ENCODE results near the gene NFIC. TPM values are rescaled to one million over a fixed set of nuclear protein-coding genes. Genes with fewer than 3 reads are reported as not detected.

Gene NFIC
- total RNA-seq, 1 experiment from 2014 or later, result 8.0 TPM

DNA sequence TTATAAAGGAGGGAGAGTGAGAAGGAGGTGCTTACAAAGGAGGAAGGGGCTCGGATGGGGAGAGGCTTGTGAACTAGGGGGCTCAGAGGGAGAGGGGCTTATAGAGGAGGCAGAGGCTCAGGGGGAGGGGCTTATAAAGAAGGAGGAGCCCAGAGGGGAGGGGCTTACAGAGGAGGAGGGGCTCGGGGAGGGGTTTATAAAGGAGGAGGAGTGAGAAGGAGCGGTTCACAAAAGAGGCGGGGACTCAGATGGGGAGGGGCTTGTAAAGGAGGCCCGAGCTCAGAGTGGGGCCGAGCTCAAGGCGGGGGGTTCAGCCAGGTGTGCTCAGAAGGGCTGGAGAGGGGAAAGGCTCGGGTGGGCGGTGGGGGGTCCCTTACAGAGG, 113.4 kb downstream of the NFIC start:
- no peaks in the 10 kb centered on the region; a peak in 1 of 7 replicates for H3K36me3 Mint-ChIP-seq (ENCODE audit: insufficient read depth in 1 of 3, low read depth in 3 of 3)
- H2BK5ac ChIP-seq (ENCODE audit: insufficient read length, low read length), result no peak overlapping the region
- no peak overlapping the region for H2BK15ac ChIP-seq (ENCODE audit: low read depth, low read length)
- H3K23ac ChIP-seq (ENCODE audit: insufficient read length, low read depth, low read length), result no peak overlapping the region
- 0 out of 5 replicates have a peak overlapping the region, but pooled peaks of 1 of the 2 experiments have one; percentile 44 for H3K4me3 Mint-ChIP-seq
- H3K9ac ChIP-seq (ENCODE audit: extremely low read depth, insufficient read length, low read length), result no peak overlapping the region
- DNase-seq, result peak; percentile 71
- no peak overlapping the region for H3K27ac Mint-ChIP-seq
- no peaks in the 10 kb centered on the region for H3K79me1 ChIP-seq (ENCODE audit: insufficient read depth, low read depth, low read length, poor library complexity, severe bottlenecking)
- H2BK12ac ChIP-seq (ENCODE audit: insufficient read length, low read depth, low read length), result no peak overlapping the region
- peaks cover 8 to 23% of the 10 kb centered on the region in 2 experiments for H3K4me1 Mint-ChIP-seq
- no peaks in the 10 kb centered on the region for H3K27me3 ChIP-seq (ENCODE audit: insufficient read depth, low read length)
- WGBS (ENCODE audit: extremely low coverage, insufficient read length, low lambda C conversion rate), result no CpG with 5 or more reads among the region's 9 CpGs
- H3K18ac ChIP-seq (ENCODE audit: insufficient read length, low read depth, low read length), result no peak overlapping the region
- no peak overlapping the region for H2BK20ac ChIP-seq (ENCODE audit: low read depth, low read length, poor library complexity, severe bottlenecking)
- peaks cover 0 to 8% of the 10 kb centered on the region in 2 experiments; a peak in 1 of 5 replicates for H3K9me3 Mint-ChIP-seq
- H2AFZ ChIP-seq (ENCODE audit: low read length), result no peak overlapping the region
- no peak overlapping the region for H3K4me2 ChIP-seq (ENCODE audit: insufficient read depth, insufficient read length, low read length)
- no peak overlapping the region for H3K14ac ChIP-seq (ENCODE audit: insufficient read depth, low read length)
- no peaks in the 10 kb centered on the region for H3K4me1 ChIP-seq (ENCODE audit: insufficient read depth, low read length)
- no peak overlapping the region for H2AK5ac ChIP-seq (ENCODE audit: insufficient read length, low read length)
- H3K23me2 ChIP-seq (ENCODE audit: insufficient read length, low read depth, low read length, poor library complexity, severe bottlenecking), result peaks cover 4% of the 10 kb centered on the region
- no peak overlapping the region for H4K8ac ChIP-seq (replicated peaks; ENCODE audit: insufficient read length, low read depth, low read length)
- H4K20me1 ChIP-seq (ENCODE audit: control insufficient read depth, insufficient read depth, insufficient read length), result no peaks in the 10 kb centered on the region
- H3K56ac ChIP-seq (ENCODE audit: insufficient read length, low read depth, low read length), result no peak overlapping the region
- H3T11ph ChIP-seq (ENCODE audit: low read length), result no peak overlapping the region
- H3K9me3 ChIP-seq (ENCODE audit: control insufficient read depth, low read depth, low read length), result no peaks in the 10 kb centered on the region
- H4K5ac ChIP-seq (ENCODE audit: insufficient read length, low read depth, low read length), result no peak overlapping the region
- H3K27me3 Mint-ChIP-seq (ENCODE audit: low read depth), result peaks cover 7% of the 10 kb centered on the region
- no peak overlapping the region for H2BK120ac ChIP-seq (ENCODE audit: low read depth, low read length, poor library complexity, severe bottlenecking)
- H3K4ac ChIP-seq (ENCODE audit: low read depth, low read length), result no peak overlapping the region
- no peak for TF ChIP-seq CTCF (conservative IDR thresholded peaks at IDR 0.05)
- no peaks in the 10 kb centered on the region for H3K79me2 ChIP-seq (ENCODE audit: insufficient read depth, low read length)
- H4K91ac ChIP-seq (ENCODE audit: insufficient read length, low read depth, low read length), result no peak overlapping the region
- no peak overlapping the region for H3K27ac ChIP-seq (ENCODE audit: insufficient read length, low read depth, low read length)
